ENCODE data around the gene GHRH.

The GHRH gene

DNA sequence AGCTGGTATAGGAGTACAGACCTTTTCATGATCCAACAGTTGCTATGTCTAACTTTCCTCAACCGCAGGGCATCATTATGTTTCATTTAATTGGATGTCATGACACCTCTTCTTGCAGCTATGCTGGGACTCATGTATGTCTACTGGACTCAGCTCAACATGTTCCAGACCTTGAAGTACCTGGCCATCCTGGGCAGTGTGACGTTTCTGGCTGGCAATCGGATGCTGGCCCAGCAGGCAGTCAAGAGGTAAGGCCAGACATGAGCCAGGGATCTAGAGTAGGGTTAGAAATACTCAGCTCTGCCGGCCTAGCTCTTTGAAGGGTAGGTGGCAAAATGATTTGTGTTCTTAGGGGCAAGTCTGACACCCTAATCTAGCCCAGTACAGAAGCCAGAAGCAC is 25.2 kb downstream of the GHRH start:
- FAIRE-seq = no peak

DNA sequence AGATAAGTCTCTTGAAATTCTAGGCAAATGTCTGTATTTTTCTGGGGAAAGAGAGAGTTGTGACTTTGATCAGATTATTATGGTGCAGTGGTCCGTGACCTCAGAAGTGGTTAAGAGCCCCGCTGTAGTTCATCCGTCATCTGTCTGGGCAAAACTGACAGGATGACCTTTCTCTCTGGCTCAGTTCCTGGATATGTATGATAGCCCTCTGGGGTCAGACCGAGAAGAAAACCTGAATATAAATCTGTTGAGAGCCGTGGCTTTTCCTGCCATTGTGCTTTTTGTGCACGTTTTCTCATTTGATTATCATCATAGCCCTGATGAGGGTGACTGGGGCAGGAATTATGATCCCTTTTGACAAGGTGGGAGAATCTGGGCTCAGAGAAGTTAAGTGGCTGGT is 26.5 kb downstream of the GHRH start:
- no peak for FAIRE-seq

DNA sequence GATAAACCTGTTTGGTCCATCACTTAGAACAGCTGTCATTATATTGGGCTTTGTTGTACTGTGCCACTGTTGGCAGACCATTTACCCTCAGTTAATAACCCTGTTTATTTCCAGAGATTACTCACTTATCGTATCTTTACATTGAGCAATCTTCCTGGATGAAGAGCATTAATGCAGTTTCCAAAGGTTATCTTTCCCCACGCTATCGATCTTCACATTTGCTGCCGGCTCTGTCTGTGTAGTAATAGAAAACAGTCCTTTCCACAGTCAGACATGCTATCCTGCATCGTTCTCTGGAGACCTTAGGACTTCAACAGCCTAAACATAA is 27.4 kb downstream of the GHRH start:
- FAIRE-seq = no peak

DNA sequence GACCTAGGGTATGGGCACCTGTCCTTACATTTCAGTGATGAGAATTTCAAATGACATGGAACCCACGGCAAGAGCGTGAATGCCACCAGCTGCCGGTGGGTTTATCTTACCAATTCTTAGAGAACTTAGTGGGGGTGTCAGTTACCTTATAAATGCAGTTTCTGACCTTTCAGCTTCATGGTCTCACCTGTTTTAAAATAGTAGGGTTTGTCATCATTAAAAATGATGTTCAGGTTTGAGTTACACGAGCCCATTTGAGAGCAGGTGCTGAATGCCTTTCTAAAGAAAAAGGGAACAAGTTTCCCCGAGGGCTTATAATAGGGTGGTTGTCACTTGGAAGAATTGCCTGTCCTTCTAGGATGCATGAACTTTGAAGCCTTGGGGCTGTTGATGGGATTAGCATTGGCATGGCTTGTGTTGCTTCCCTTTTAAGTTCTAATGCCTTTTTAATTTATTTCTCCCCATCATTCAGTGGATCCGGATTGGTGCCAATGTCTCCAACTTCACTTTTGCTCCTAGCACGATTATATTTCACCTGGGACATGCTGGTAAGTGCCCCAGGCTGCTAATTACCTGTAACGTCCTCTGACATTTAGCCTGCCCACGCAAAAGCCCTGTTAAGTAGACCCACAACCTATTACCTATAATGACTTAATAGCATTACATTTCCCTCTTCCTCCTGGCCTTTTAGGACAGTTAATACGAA is 27.9 kb downstream of the GHRH start:
- no peak for FAIRE-seq

DNA sequence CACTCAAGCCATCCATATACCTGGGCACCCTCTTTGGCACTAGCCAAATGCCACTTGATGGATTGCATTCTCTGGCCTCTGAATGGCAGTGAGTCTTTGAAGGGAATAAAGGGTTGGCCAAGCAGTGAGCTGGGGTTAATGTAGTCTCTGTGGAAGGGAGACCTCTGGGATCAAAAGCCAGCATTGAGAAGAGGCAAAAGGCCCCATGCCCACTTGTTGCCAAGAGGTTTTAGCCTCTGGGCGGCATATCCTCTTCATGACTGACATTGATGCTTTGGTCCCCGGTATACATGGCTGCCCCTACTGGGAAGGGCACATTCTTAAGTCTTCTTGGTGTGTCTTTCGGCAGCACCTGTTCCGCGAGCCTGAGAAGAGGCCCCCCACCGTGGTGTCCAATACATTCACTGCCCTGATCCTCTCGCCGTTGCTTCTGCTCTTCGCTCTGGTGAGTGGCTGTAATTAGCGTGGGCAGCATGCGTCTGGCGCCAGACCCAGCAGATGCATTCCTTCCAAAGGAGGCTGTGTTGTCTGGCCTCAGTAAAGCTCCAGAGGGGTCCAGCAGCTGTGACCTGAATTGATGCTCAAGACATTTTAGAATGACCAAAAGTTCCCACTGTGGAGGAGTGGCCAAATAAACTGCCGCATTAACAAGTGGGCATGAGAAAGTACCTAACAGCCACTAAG is 29.5 kb downstream of the GHRH start:
- no peak for FAIRE-seq

DNA sequence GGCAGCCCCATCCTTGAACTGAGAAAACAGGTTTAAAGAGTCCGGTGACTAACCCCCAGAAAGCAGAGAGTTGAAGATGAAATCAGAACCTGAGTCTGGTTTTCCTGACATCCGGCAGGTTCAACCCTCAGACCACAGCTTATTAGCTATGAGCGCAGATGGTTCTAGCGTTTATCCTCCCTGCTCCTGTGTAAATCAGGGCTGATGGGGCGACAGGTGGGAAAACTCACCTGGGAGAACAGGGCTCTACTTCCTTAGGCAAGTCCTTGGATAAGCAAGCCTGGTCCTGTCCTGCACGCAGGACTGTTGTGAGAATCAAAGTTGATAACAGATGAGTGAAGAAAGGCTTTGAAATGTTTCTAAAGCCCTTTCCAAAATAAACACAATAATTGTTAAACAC is 31.4 kb downstream of the GHRH start:
- FAIRE-seq = no peak

DNA sequence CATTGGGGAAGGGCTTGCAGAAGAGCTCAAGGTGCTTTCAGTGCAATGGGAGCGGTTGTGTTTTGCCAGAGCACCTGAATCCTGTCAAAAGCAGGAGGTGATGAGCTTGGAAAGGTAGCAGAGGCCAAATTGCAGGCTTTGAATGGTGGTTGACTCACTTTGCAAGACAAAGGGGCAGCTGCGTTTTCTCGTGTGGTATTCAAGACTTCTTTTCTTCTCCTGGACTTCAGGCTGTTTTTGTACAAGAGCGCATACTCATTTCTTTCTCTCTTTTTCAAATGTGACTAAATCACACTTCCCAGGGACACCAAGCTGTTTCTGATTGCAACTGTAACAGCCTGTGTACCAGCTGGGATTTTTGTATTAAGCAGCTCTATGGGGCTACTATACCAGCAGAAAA is 32.3 kb downstream of the GHRH start:
- FAIRE-seq = no peak

DNA sequence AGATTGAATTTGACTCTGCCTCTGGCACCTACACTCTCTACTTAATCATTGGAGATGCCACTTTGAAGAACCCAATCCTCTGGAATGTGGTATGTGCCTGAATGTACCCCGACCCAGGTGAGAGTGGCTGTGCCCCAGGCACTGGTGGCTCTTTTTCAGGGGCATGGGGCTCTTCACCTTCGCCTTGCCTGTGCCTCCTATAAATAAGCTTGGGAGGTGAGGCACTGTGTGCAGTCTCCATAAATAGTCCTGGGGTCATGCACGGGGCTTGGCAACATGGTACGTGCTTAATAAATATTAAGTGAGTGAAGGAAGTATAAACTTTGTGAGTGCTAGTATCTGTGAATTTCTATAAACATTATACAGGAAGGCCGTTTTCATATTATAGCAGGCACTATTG is 33.0 kb downstream of the GHRH start:
- FAIRE-seq = no peak

DNA sequence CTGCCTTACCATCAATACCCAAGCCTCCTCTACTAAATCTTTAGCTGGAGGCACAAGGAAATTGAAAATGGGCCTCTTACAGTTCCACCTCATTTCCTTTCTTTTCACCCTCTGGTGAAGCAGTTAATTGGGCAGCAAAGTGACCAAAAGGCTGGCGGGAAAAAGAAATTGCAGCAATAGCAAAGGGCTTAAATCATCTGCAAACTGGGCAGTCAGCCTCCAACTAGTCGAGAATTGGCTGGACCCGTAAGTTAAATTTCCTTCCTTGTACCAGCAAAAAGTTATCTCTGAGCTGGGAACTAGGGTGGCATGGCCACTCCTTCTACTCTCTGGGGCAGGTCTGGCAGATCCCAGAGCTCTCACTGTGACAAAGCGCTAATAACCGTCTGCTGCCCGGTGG is 33.5 kb downstream of the GHRH start:
- FAIRE-seq = no peak

DNA sequence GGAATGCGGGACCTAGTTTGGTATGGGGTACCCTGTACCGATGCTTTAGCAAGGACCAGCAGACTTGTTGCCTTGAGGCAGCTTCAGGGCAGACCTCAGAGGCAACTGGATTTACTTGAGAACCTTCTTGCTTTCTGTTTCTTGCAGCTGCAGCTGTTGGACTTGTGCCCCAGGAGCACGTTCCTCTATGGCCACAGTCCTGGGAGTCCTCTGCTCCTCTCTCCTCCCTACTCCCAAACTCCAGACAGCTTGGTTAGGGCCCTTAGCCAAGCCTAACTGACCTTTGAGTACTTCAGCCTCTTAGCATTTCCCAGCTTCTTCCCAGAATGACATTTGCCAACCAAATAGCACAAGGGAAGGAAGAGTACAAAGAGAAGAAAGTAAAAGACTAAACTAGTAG is 34.7 kb downstream of the GHRH start:
- FAIRE-seq = no peak

DNA sequence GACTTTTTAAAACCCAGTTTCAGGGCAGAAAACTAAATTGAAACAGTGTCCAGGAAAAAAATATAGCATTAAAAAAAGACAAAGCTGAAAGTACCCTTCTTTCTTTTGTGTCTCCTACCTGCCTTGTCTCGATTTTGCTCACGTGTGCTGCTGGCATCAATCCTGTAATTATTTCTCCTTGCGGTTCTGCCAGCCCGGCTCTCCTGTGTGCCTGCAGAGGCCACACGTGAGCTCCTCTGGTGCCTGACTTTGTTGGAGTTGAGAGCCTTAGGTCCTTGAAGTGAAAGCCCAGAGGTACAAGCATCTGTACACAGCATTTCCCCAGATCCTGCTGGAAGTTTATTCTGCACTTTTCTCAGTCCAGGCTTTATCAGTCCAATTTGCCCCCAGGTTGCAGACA is 36.5 kb downstream of the GHRH start:
- FAIRE-seq = no peak

DNA sequence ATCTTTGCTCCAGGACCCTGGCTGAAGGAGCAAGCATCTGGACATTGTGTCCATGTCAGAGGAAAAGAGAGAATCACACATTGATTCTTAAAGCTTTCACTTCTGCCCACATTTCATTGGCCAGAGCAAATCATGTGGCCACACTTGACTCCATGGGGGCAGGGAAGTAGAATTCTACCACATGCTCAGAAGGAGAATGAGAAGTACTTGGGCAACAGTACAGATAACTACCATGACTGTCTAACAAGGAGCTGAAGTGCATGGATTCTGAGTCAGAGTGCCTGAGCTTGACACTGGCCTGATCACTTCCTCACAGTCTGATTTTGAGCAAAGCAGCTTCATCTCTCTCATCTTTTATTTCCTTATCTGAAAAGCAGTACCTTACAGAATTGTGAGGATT is 38.6 kb downstream of the GHRH start:
- FAIRE-seq = no peak

DNA sequence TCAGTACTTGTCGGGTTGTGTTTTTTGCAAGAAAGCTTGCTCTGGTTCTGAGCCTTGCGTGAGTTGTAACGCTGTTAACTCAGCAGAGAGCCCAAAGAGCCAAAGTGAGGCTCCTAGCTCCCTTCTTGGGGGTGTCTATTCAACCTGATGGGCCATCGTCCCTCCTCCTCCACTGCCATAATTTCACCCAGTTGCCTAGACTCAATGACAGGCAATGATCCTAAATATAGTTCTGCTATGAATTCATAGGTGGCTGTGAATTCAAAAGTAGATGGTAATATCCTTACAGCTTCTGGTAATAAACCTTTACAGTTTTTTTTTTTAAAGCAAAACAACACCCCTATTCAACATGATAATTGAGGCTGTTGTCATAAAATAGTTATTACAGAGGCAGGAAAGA is 39.5 kb downstream of the GHRH start:
- FAIRE-seq = no peak

DNA sequence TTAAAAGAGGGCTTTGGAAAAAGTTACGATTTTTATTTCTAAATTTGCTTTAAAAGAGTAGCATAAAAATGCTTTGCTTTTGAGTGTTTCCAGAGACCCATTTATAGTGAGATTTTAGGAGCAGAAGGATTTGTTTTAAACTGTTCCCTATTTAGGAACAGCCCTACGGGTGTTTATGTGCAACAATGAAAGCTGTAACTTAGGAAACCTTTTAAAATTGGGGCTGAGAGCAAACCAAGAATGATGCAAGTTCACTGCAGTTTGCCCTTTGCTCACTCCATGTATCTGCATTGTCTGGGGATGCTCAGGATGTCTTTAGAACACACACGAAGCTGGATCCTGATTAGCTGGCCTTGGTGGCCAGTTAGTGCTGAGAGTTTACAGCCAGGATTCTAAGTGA is 40.9 kb downstream of the GHRH start:
- no peak for FAIRE-seq

DNA sequence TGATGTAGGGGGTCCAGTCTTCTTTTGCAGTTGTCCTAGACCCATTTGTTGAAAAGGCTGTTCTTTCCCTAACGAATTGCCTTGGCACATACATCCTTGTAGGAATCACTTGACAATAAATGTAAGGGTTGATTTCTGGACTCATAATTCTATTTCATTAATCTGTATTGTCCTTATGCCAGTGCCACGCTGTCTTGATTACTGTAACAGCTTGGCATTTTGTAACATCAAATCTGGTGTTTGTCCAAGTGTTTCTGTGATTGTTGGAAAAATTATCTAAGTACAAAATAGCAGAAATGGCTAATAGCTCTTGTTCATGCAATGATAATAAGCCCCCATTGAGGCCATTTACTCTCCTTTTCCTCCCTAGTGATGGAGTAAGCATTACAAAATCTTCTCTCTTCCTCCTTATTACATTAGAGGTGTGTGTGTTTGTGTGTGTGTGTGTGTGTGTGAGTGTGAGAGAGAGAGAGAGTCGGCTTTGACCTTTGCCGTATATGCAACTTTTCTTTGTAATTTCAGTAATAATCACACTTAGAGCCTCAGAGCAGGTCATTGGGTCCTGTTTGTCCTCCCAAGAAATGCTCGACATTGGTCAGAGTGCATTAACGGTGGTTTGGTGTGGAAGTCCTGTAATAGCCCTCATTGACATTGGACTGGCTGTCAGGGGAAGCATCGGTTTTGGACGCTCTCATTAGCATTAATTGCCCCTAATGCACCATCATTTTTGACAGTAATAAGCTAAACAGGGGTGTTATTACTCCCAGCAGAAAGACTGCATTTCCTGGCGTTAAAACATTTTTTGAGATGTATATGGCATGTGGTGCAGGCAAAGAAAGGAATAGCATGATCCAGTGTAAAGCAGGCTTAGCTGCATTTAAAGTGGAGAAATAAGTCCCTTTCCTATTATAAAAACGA is 41.6 kb downstream of the GHRH start:
- no peak for FAIRE-seq

DNA sequence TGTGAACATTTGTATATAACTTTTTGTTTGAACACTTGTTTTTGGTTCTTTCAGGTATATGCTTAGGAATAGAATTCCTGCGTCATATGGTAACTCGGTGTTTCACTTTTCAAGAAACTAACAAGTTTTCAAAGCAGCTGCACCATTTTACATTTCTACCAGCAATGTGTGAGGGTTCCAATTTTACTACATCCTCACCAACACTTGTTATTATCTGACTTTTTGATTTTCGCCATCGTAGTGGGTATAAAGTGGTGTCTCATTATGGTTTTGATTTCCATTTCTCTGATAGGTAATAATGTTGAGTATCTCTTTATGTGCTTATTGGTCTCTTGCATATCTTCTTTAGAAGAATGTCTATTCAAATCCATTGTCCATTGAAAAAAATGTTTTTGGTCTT is 42.6 kb downstream of the GHRH start:
- no peak for FAIRE-seq

DNA sequence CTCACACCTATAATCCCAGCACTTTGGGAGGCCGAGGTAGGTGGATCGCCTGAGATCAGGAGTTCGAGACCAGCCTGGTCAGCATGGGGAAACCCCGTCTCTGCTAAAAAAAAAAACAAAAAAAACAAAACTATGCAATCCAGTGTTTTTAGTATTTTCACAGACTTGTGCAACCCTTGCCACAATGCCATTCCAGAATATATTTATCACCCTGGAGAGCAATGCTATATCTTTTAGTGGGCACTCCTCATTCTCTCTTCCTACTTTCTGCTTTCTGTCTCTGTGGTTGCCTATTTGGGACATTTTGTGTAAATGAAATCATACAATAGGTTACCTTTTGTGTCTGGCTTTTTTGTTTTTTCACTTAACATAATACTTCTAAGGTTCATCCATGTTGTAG is 43.2 kb downstream of the GHRH start:
- FAIRE-seq = no peak

DNA sequence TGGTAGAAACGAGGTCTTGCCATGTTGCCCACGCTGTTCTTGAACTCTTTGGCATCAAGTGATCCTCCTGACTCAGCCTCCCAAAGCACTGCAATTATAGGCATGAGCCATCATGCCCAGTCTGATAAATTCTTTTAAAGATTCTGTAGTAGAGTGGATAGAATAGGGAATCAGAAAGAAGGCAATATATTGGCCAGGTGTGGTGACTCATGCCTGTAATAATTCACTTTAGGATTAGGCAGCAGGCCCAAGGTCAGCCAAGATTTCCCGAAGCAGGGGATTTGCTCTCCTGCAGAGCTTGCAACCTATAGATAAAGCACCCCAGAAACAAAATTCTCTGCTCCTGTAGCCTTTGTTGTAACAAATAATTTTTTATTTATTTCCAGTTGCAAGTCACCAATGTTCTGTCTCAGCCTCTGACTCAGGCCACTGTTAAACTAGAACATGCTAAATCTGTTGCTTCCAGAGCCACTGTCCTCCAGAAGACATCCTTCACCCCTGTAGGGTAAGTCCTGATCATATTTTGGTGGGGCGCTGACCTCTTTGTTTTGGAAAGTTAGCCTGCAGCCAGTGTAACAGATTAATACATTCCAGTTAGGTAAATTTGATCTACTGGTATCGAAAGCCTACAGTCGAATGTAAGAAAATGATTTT is 51.8 kb downstream of the GHRH start:
- no peak for FAIRE-seq

DNA sequence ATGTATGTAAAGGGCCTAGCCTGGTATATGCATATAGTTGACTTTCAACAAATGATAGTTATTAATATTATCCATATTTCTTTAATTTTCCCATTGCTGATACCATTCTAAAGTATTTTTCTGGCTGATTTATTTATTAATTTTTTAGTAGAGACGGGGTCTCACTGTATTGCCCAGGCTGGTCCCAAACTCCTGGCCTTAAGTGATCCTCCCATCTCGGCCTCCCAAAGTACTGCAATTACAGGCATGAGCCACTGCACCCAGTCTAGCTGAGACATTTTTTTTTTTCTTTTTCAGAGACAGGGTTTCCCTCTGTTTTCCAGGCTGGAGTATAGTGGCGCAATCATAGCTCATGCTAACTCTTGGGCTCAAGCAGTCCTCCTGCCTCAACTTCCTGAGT is 52.4 kb downstream of the GHRH start:
- no peak for FAIRE-seq

DNA sequence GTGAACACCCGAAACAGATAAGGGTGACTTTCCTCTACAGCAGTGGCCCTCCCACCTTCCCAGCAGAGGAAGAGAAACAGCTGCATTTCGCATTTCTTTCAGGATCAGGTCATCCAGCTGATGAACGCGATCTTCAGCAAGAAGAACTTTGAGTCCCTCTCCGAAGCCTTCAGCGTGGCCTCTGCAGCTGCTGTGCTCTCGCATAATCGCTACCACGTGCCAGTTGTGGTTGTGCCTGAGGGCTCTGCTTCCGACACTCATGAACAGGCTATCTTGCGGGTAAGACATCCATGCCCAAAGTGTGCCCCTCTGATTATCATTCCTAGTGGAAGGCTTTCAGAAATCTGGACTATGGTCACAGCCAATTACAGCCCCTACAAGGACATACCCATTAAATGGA is 54.4 kb downstream of the GHRH start:
- no peak for FAIRE-seq

DNA sequence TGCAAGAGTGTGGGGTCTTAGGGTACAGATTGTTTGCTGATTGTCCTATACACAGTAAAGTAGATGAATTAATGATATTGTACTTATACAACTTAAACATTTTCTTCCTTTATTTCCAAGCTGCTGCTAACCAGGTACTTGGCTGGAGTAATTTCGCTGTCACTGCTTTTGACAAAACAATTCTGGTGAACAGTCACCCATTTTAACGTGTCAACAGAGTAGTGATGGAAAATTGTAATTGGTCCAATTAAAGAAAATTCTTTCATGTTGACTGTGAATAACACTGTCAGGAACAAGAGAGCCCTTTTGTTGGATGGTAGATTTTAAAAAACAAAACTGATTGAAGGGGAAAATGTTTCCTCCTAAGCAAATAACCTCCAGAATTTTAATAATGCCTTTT is 55.8 kb downstream of the GHRH start:
- no peak for FAIRE-seq

DNA sequence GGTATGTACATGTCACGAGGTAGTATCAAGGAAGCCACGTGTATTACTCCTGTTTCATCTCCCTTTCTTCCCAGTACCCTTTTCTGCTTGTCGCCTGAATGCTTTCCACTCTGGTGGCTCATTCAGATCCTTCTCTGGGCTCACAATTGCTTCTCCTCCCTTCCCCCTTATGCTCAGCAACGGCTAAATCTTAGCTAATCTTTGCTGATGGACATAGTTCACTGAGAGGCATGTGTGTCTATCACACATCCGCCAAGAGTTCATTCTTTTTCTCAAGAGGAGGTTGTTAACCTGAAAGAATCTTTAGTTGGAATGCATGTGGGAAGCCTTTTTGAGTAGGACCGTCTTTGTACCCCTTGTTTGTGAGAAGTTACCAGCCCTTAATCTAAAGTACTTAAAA is 56.5 kb downstream of the GHRH start:
- no peak for FAIRE-seq

DNA sequence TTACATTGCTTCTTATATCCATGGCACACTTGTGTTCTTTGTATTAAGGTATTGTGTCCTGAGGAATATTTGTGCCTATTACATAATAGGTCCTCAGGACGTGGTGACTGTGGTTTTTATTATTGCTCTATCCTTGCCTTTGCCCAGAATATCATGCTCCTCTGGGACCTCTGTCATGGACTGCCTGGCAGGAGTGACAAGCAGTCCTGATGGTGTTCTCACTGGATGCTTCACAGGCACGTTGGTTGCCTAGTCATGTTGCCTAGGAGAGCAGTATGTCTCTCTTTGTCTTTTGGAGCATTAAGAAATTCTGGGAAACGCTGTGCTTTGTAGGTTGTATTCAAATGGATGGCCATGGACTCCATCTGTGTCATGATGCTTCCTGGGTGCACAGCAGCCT is 57.6 kb downstream of the GHRH start:
- no peak for FAIRE-seq

Measured in TTC549 (cell line).